SK-N-SH treated with all-trans-retinoic acid at 6 μM for 48 hours (cell line): ENCODE measurements around the gene DTNBP1.

Source experiments
- CSDC2 ChIP-seq: fragments of 250-450 bp; sonication (Bioruptor Pico); IDR thresholded peaks from 2 replicates; pipeline ENCODE4 v1.5.0; 2020; ENCODE audit warnings: mild to moderate bottlenecking, moderate library complexity
- CSRNP3 ChIP-seq: fragments of 250-450 bp; sonication (Bioruptor Pico); IDR thresholded peaks from 2 replicates; pipeline ENCODE4 v1.5.1; 2021; ENCODE audit warnings: mild to moderate bottlenecking, moderate library complexity
- ZFP30 ChIP-seq: fragments of 450-650 bp; formaldehyde crosslinking; IDR thresholded peaks from 2 replicates; pipeline ENCODE4 v1.5.0; 2022; ENCODE audit warnings: mild to moderate bottlenecking, moderate library complexity

DNA sequence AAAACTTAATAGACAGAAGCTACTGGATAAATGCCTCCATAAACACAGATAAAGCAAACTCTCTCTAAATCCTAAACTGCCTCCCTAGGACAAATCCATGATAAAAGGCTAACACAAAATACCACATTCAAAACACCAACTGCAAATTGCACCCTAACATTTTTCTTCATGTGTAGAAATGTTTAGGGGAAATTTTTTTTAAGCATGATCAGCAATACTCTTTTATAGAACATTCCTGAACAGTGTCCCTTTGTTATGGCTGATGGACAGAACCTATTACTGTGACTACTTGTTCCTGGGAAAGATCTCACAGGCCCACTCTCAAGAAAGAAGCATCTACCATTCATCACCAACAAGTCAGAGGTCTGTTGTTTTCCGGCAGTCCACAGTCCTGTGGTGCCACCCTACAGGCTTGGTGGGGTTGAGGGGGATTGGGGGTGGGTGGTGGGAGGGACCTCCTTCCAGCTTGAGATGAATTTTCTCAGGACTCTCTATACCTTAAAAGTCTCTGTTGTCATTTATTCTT, 64.5 kb downstream of the DTNBP1 start:
- TF ChIP-seq CSDC2 (CRISPR knock-in tag) = no peak
- TF ChIP-seq ZFP30 = no peak
- TF ChIP-seq CSRNP3 (CRISPR knock-in tag) = no peak
